GM19467 (cell line): ENCODE measurements around the gene TMEM225.
"Not testable (repeated sequence)": the region's sequence is repeated elsewhere in the genome, so short reads cannot be mapped to it uniquely, and the experiment has no call there.

Experiments used
- ATAC-seq: cut with Tn5 transposase; IDR thresholded peaks from one replicate; pipeline ENCODE4 v1.9.1; 2021; ENCODE audit warnings: mild to moderate bottlenecking, moderate library complexity; ENCODE audit not compliant: unreplicated experiment

Gene TMEM225

DNA sequence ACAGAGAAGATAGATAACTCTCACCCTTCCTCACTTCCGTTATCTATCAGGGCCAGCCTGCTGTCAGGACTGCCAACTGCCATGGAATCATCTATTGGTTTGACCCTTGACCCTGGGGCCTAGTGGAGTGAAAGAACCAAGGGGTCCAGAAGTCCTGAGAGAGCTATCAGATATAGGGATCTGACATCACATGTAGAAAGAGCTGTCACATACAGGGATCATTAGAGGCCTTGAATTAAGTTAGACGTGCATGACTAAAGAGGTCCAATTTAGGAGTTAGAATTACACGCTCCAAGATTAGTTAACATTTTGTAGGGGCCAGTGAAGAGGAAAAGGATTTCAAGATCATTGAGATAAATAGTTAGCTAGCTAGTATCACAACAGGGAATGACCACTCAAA, at the start of gene TMEM225:
Gene TMEM225, minus strand, starts transcription at position 101 of the 400 bp plus-strand sequence. CDS start 245 bp downstream, outside the sequence.
- ATAC-seq = no peak

GRCh38 chr11:123924027-123924426, 38.6 kb upstream of the TMEM225 start:
- no peak for ATAC-seq

GRCh38 chr11:123920943-123921342, 35.5 kb upstream of the TMEM225 start:
- no peak for ATAC-seq

DNA sequence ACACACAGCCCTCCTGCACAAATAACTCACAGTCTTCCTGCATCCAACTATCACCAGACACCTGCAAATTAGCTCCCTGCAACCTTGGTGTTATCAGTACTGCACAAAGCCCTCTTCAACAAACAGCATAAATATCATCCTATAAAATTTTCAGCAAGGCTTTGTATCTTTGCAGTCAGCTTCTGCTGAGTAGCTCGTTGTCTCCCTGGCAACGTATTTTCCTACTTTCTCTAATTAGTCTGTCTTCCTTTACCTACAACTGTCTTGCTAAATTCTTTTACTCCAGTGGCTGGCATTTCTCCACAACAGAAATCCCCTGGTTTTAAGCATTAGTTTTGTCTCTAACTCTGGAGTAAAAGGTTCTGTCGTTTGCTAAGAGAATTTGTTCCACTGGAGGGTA, 20.4 kb upstream of the TMEM225 start:
- no peak for ATAC-seq

- no peak for ATAC-seq
These were observed 19.5 kb upstream of the TMEM225 start for GRCh38 chr11:123904932-123905331.

- ATAC-seq = no peak
These were observed 18.5 kb upstream of the TMEM225 start for GRCh38 chr11:123903932-123904331.

GRCh38 chr11:123901867-123902266, 16.4 kb upstream of the TMEM225 start, which contains the start of gene OR8D4:
Gene OR8D4, plus strand, starts transcription at chr11:123902167. Its CDS starts 4,265 bp downstream, at chr11:123906432.
- no peak for ATAC-seq

DNA sequence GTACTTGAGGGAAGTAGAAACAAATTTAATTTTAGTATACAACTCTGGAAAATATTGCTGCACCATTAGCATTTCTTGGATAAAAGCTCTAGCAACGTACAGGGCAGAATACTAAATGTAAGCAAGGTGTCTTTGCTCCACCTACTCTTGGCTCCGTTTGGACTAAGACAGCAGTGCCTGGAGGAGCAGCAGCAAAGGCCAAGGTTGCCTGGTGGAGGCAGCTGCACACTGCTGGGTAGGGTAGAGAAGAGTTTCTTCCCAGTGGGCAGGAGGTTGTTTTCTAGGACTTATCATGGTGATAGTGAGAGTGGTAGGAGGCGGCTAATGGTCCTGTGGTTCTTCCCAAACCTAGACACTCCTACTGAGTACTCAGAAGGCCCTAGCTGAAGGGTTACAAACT, 14.3 kb upstream of the TMEM225 start:
- no peak for ATAC-seq

DNA sequence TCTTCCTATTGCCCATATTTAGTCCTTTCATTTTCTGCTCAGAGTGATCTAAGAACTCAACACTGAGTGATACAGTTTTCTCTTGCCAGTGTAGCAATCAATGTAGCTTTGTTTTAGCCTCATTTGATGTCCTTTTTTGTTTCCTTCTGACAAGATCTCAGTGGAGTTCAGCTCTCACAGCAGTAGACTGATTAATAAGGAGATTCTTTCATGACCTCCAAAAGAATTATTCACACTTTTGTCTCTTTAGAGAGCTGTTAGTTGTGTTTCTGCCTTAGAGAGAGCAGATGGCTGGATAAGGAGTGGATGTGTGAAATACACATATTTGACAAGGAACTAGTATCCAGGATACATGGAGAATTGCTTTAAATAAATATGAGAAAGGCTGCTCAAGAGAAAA, 6.6 kb upstream of the TMEM225 start:
- no peak for ATAC-seq

GRCh38 chr11:123880912-123881311, 4.6 kb downstream of the TMEM225 start:
- ATAC-seq = no peak

GRCh38 chr11:123867795-123868194, 17.7 kb downstream of the TMEM225 start:
- not testable (repeated sequence) for ATAC-seq

DNA sequence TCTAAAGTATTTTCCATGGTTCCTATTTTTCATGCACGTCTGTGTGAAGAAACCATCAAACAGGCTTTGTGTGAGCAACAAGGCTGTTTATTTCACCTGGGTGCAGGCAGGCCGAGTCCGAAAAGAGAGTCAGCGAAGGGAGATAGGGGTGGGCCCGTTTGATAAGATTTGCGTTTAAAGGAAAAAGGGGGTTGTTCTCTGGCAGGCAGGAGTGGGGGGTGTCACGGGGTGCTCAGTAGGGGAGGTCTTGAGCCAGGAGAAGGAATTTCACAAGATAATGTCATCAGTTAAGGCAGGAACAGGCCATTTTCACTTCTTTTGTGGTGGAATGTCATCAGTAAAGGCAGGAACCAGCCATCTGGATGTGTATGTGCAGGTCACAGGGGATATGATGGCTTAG, 20.2 kb downstream of the TMEM225 start:
- not testable (repeated sequence) for ATAC-seq

- ATAC-seq = no peak
These were observed 25.7 kb downstream of the TMEM225 start for GRCh38 chr11:123859731-123860130.

DNA sequence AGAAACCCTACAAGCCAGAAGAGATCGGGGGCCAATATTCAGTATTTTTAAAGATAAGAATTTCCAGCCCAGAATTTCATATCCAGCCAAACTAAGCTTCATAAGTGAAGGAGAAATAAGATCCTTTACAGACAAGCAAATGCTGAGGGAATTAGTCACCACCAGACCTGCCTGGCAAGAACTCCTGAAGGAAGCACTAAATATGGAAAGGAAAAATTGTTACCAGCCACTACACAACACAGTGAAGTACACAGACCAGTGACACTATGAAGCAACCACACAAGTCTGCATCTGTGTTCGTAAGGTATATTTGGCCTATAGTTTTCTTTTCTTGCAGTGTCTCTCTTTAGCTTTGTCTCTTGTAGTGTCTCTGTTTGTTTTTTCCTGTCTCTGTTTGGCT, 29.0 kb downstream of the TMEM225 start:
- ATAC-seq = no peak

- ATAC-seq = no peak
These were observed 32.4 kb downstream of the TMEM225 start for GRCh38 chr11:123853038-123853437.

DNA sequence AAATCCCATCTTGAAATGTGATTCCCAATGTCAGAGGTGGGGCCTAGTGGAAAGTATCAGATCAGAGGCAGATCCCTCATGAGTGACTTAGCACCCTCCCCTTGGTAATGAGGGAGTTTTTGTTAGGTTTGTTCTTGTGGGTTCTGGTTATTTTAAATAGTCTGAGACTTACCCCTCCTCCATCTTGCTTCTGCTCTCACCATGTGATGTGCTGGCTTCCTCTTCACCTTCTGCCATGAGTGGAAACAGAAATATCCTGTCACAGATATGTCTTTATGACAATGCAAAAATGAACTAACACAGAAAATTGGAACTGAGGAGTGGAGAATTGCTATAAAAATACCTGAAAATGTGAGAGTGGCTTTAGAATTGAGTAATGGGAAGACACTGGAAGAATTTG, 33.1 kb downstream of the TMEM225 start:
- ATAC-seq = no peak

GRCh38 chr11:123851110-123851509, 34.4 kb downstream of the TMEM225 start:
- no peak for ATAC-seq

GRCh38 chr11:123841174-123841573, 44.3 kb downstream of the TMEM225 start:
- no peak for ATAC-seq

GRCh38 chr11:123839131-123839530, 46.3 kb downstream of the TMEM225 start:
- ATAC-seq = no peak

GRCh38 chr11:123838659-123839058, 46.8 kb downstream of the TMEM225 start:
- ATAC-seq = no peak

- no peak for ATAC-seq
These were observed 47.3 kb downstream of the TMEM225 start for GRCh38 chr11:123838199-123838598.

GRCh38 chr11:123833095-123833494, 52.4 kb downstream of the TMEM225 start:
- no peak for ATAC-seq
